CD4-positive, alpha-beta T cell treated with Interferon alpha-2 for 1 hour (primary cell): ENCODE data around the gene ICA1.

Experiments
- DNase-seq, 2 donors: peaks; one replicate each; pipeline ENCODE4 v3.0.0-alpha.2; 2020 to 2022

The ICA1 gene

GRCh38 chr7:8157296-8157695 is 104.7 kb downstream of the ICA1 start:
- no peak for DNase-seq

GRCh38 chr7:8155836-8156235 is 106.1 kb downstream of the ICA1 start:
- no peak for DNase-seq

- no peak for DNase-seq
Measured at GRCh38 chr7:8154272-8154671, 107.7 kb downstream of the ICA1 start.

- peak in 1 of 2 donors; percentile 42 for DNase-seq
Measured at GRCh38 chr7:8152489-8153192, 109.3 kb downstream of the ICA1 start.

- no peak for DNase-seq
Measured at GRCh38 chr7:8151161-8151725, 110.7 kb downstream of the ICA1 start.

- no peak for DNase-seq
Measured at GRCh38 chr7:8149222-8149621, 112.7 kb downstream of the ICA1 start.

GRCh38 chr7:8147760-8148463 is 114.1 kb downstream of the ICA1 start:
- no peak for DNase-seq

- no peak for DNase-seq
Measured at GRCh38 chr7:8146788-8147413, 115.1 kb downstream of the ICA1 start.

- DNase-seq: no peak
Measured at GRCh38 chr7:8146106-8146787, 115.7 kb downstream of the ICA1 start.

- no peak for DNase-seq
Measured at GRCh38 chr7:8144856-8145255, 117.1 kb downstream of the ICA1 start.

GRCh38 chr7:8143151-8143874 is 118.7 kb downstream of the ICA1 start:
- DNase-seq: no peak

GRCh38 chr7:8142477-8142876 is 119.5 kb downstream of the ICA1 start:
- peak in 1 of 2 donors; percentile 44 for DNase-seq

GRCh38 chr7:8141070-8141469 is 120.9 kb downstream of the ICA1 start:
- DNase-seq: no peak

- no peak for DNase-seq
Measured at GRCh38 chr7:8136051-8136730, 125.8 kb downstream of the ICA1 start.

- no peak for DNase-seq
Measured at GRCh38 chr7:8135417-8135816, 126.5 kb downstream of the ICA1 start.

GRCh38 chr7:8134089-8134733 is 127.8 kb downstream of the ICA1 start:
- DNase-seq: peak in 1 of 2 donors; percentile 51

GRCh38 chr7:8133188-8133848 is 128.6 kb downstream of the ICA1 start:
- DNase-seq: no peak

GRCh38 chr7:8131694-8132605 is 130.0 kb downstream of the ICA1 start:
- peak; percentile 51 to 71 for DNase-seq

GRCh38 chr7:8130663-8131062 is 131.3 kb downstream of the ICA1 start:
- no peak for DNase-seq

GRCh38 chr7:8129318-8129659 is 132.7 kb downstream of the ICA1 start:
- peak in 1 of 2 donors; percentile 45 for DNase-seq
